PC-3 (cell line): ENCODE data around the gene GSTM2.

Source experiments
- CTCF ChIP-seq: fragments of 300-600 bp; sonication (generic); conservative IDR thresholded peaks from 2 replicates; pipeline ENCODE4 v1.5.1; 2017; ENCODE audit warnings: antibody characterized with exemption, low read depth, mild to moderate bottlenecking, low read length
- EZH2 ChIP-seq: fragments of 300-600 bp; sonication (generic); IDR thresholded peaks from one replicate; pipeline ENCODE4 v1.6.1; 2017; ENCODE audit warnings: antibody characterized with exemption, mild to moderate bottlenecking, low read length; ENCODE audit not compliant: unreplicated experiment

- TF ChIP-seq CTCF (no peak), EZH2 (no peak)
Measured at GRCh38 chr1:109624201-109625010, 43.5 kb upstream of the GSTM2 start.
